HUES48 (cell line): ENCODE results near the gene RERE.

Source experiments
- H3K27ac ChIP-seq: one replicate; pipeline ENCODE4 v1.7.0; 2013; ENCODE audit warnings: low read depth, low read length, inconsistent platforms
- H3K27me3 ChIP-seq: 2 replicates; pipeline ENCODE4 v1.6.1; 2013; ENCODE audit warnings: mild to moderate bottlenecking, low read length; ENCODE audit not compliant: control insufficient read depth, insufficient read depth
- H3K36me3 ChIP-seq: 2 replicates; pipeline ENCODE4 v1.6.1; 2013; ENCODE audit warnings: low read length; ENCODE audit not compliant: control insufficient read depth, insufficient read depth
- H3K4me1 ChIP-seq: 2 replicates; pipeline ENCODE4 v1.6.1; 2013; ENCODE audit warnings: mild to moderate bottlenecking, low read length; ENCODE audit not compliant: control insufficient read depth, insufficient read depth
- H3K4me3 ChIP-seq: 2 replicates; pipeline ENCODE4 v1.5.1; 2013; ENCODE audit warnings: mild to moderate bottlenecking, low read depth, low read length
- H3K9ac ChIP-seq: 2 replicates; pipeline ENCODE4 v1.6.1; 2013; ENCODE audit warnings: mild to moderate bottlenecking, low read depth, low read length, moderate library complexity
- H3K9me3 ChIP-seq: 2 replicates; pipeline ENCODE4 v1.6.1; 2013; ENCODE audit warnings: low read length; ENCODE audit not compliant: control insufficient read depth, insufficient read depth

RERE gene

GRCh38 chr1:8324176-8324810, 493.1 kb downstream of the RERE start:
- H3K9ac ChIP-seq = no peak overlapping the region
- H3K4me1 ChIP-seq = no peaks in the 10 kb centered on the region
- no peaks in the 10 kb centered on the region for H3K36me3 ChIP-seq
- H3K9me3 ChIP-seq = no peaks in the 10 kb centered on the region
- H3K27me3 ChIP-seq = peaks cover 2% of the 10 kb centered on the region; the same call in 1 of the 2 replicates
- H3K4me3 ChIP-seq = no peak overlapping the region
- H3K27ac ChIP-seq = no peak overlapping the region

GRCh38 chr1:8323706-8324105, 493.7 kb downstream of the RERE start:
- H3K9ac ChIP-seq = no peak overlapping the region
- no peaks in the 10 kb centered on the region for H3K9me3 ChIP-seq
- no peak overlapping the region for H3K27ac ChIP-seq
- H3K27me3 ChIP-seq = peaks cover 6% of the 10 kb centered on the region
- no peak overlapping the region for H3K4me3 ChIP-seq
- H3K36me3 ChIP-seq = no peaks in the 10 kb centered on the region
- H3K4me1 ChIP-seq = no peaks in the 10 kb centered on the region

DNA sequence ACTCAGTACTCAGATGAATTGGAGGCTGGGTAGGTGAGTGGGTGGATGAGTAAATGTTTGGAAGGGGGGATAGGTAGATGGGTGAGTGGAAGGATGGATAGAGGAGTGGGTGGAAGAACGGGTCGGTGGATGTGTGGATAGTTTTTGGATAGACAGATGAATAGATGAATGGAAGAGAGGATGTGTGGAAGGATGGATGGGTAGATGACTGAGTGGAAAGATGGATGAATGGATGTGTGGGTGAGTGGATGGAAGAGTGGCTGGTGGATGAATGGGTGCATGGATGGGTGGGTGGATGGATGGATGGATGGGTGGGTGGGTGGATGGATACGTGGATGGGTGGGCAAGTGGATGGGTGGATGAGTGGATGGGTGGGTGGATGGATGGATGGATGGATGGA, 495.8 kb downstream of the RERE start:
- no peaks in the 10 kb centered on the region for H3K36me3 ChIP-seq
- no peaks in the 10 kb centered on the region for H3K9me3 ChIP-seq
- H3K9ac ChIP-seq = no peak overlapping the region
- H3K4me3 ChIP-seq = no peak overlapping the region
- H3K27ac ChIP-seq = no peak overlapping the region
- peaks cover 4% of the 10 kb centered on the region; the same call in 1 of the 2 replicates for H3K4me1 ChIP-seq
- H3K27me3 ChIP-seq = peaks cover 21% of the 10 kb centered on the region

- no peaks in the 10 kb centered on the region for H3K9me3 ChIP-seq
- peaks cover 22% of the 10 kb centered on the region for H3K4me1 ChIP-seq
- H3K4me3 ChIP-seq = peak overlapping the region; percentile 63
- H3K36me3 ChIP-seq = no peaks in the 10 kb centered on the region
- peaks cover 21% of the 10 kb centered on the region for H3K27me3 ChIP-seq
- H3K9ac ChIP-seq = no peak overlapping the region
- H3K27ac ChIP-seq = no peak overlapping the region
These were observed 499.0 kb downstream of the RERE start for GRCh38 chr1:8318436-8318835.

GRCh38 chr1:8317647-8318381, 499.6 kb downstream of the RERE start, which contains the start of gene SLC45A1:
Gene SLC45A1 (plus strand): TSS chr1:8318114. CDS start chr1:8324330, 6,216 bp downstream.
- H3K4me1 ChIP-seq = peaks cover 22% of the 10 kb centered on the region
- H3K27me3 ChIP-seq = peaks cover 21% of the 10 kb centered on the region
- H3K36me3 ChIP-seq = no peaks in the 10 kb centered on the region
- no peak within 1 kb of the TSS for H3K27ac ChIP-seq
- no peaks in the 10 kb centered on the region for H3K9me3 ChIP-seq
- H3K4me3 ChIP-seq = peak within 1 kb of the TSS; percentile 63
- no peak within 1 kb of the TSS for H3K9ac ChIP-seq

GRCh38 chr1:8315573-8316475, 501.6 kb downstream of the RERE start:
- Histone ChIP-seq H3K9ac (no peak overlapping the region), H3K27me3 (peaks cover 21% of the 10 kb centered on the region), H3K27ac (no peak overlapping the region), H3K9me3 (no peaks in the 10 kb centered on the region), H3K36me3 (no peaks in the 10 kb centered on the region), H3K4me3 (no peak overlapping the region), H3K4me1 (peaks cover 22% of the 10 kb centered on the region)

GRCh38 chr1:8314346-8315280, 502.8 kb downstream of the RERE start:
- no peak overlapping the region for H3K9ac ChIP-seq
- no peaks in the 10 kb centered on the region for H3K36me3 ChIP-seq
- H3K9me3 ChIP-seq = no peaks in the 10 kb centered on the region
- no peak overlapping the region for H3K4me3 ChIP-seq
- H3K27ac ChIP-seq = no peak overlapping the region
- H3K27me3 ChIP-seq = peaks cover 21% of the 10 kb centered on the region
- peaks cover 22% of the 10 kb centered on the region for H3K4me1 ChIP-seq

- Histone ChIP-seq H3K36me3 (no peaks in the 10 kb centered on the region), H3K27me3 (peaks cover 10% of the 10 kb centered on the region), H3K9ac (no peak overlapping the region), H3K9me3 (no peaks in the 10 kb centered on the region), H3K4me3 (no peak overlapping the region), H3K4me1 (peaks cover 20% of the 10 kb centered on the region), H3K27ac (no peak overlapping the region)
These were observed 504.2 kb downstream of the RERE start for GRCh38 chr1:8313231-8313630.

DNA sequence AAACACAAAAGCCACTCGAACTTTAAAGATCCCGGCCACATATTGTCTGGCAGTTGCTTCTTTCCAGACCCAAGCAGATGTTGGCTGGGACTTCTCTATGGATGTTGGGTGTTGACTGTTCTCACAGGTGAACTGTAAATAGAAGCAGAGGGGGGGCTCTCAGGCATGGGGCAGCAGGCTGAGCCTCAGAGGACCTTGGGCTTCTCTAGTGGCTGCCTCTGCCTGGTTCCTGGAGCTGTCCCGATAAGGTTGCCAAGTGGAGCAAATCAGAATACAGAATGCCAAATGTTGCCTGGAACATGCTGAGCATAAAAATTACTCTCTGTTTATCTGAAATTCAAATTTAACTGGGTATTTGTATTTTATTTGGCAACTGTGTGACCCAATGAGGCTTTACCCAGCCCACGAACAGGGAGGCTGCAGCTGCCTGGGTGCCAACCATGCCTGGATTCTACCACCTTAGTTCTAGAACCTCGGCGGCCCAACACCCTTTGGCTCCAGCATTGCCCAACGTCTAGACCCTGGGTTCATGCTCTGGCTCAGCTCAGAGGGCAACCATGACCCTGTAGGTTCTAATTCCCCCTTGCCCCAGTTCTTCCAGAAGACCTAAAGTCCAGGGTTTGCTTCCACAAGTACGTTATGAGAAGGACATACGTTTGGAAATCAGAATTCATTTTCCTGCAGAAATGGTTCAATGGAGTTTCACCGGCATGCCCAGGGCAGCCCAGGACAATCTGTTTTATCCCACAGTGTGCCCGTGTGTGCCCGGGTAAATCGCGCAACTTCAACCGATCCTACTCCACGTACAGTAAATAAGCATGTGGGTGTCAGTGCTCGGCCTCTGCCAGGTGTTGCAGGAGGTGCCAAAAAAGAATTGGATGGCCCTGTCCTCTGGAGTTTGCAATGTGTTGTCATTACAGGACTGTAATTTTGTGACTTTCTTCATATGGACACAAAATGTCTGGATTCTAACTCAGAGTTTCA, 504.9 kb downstream of the RERE start:
- no peak overlapping the region for H3K27ac ChIP-seq
- peaks cover 5% of the 10 kb centered on the region for H3K27me3 ChIP-seq
- no peaks in the 10 kb centered on the region for H3K36me3 ChIP-seq
- no peaks in the 10 kb centered on the region for H3K9me3 ChIP-seq
- peaks cover 17% of the 10 kb centered on the region for H3K4me1 ChIP-seq
- H3K4me3 ChIP-seq = no peak overlapping the region
- no peak overlapping the region for H3K9ac ChIP-seq
